HG02884 (cell line): Measurements from ENCODE around the gene SMIM24.
"Not testable (repeated sequence)": the region's sequence is repeated elsewhere in the genome, so short reads cannot be mapped to it uniquely, and the experiment has no call there.

ENCODE experiments used
- ATAC-seq: cut with Tn5 transposase; IDR thresholded peaks from one replicate; pipeline ENCODE4 v1.9.1; 2021; ENCODE audit warnings: mild to moderate bottlenecking, moderate library complexity; ENCODE audit not compliant: unreplicated experiment

The SMIM24 gene

GRCh38 chr19:3515891-3516422 is 35.6 kb upstream of the SMIM24 start:
- ATAC-seq = no peak

- ATAC-seq = no peak
Observed at GRCh38 chr19:3514930-3515329, 34.6 kb upstream of the SMIM24 start.

- ATAC-seq = no peak
Observed at GRCh38 chr19:3513229-3514140, 33.2 kb upstream of the SMIM24 start.

- ATAC-seq = no peak
Observed at GRCh38 chr19:3512562-3513228, 32.4 kb upstream of the SMIM24 start.

GRCh38 chr19:3511506-3512251 is 31.4 kb upstream of the SMIM24 start:
- ATAC-seq = no peak

- ATAC-seq = no peak
Observed at GRCh38 chr19:3510727-3511126, 30.4 kb upstream of the SMIM24 start.

- ATAC-seq = no peak
Observed at GRCh38 chr19:3509566-3509989, 29.3 kb upstream of the SMIM24 start.

- no peak for ATAC-seq
Observed at GRCh38 chr19:3508771-3509535, 28.6 kb upstream of the SMIM24 start.

- not testable (repeated sequence) for ATAC-seq
Observed at GRCh38 chr19:3508121-3508661, 27.9 kb upstream of the SMIM24 start.

- no peak for ATAC-seq
Observed at GRCh38 chr19:3507371-3508120, 27.2 kb upstream of the SMIM24 start.

- no peak for ATAC-seq
Observed at GRCh38 chr19:3506384-3507340, 26.3 kb upstream of the SMIM24 start.

- peak; percentile 81 for ATAC-seq
Observed at GRCh38 chr19:3505598-3506383, 25.5 kb upstream of the SMIM24 start, which contains the start of gene FZR1. Gene FZR1 (plus strand): TSS chr19:3506311. CDS start chr19:3522990, 16,679 bp downstream.

GRCh38 chr19:3504735-3505134 is 24.4 kb upstream of the SMIM24 start:
- no peak for ATAC-seq

- no peak for ATAC-seq
Observed at GRCh38 chr19:3503036-3503572, 22.8 kb upstream of the SMIM24 start.

GRCh38 chr19:3501780-3502179 is 21.5 kb upstream of the SMIM24 start:
- ATAC-seq = no peak

- peak; percentile 71 for ATAC-seq
Observed at GRCh38 chr19:3500429-3501101, 20.2 kb upstream of the SMIM24 start, which contains the start of gene DOHH. Gene DOHH (minus strand): TSS chr19:3500674. CDS start chr19:3496814, 3,860 bp downstream.
